Activated CD4-positive, alpha-beta T cell treated with anti-CD3 and anti-CD28 coated beads for 1 hour (primary cell): ENCODE data around the gene SULT1A1.
"Not testable (repeated sequence)": the region's sequence is repeated elsewhere in the genome, so short reads cannot be mapped to it uniquely, and the experiment has no call there.

Experiments
- DNase-seq: peaks from one replicate; pipeline ENCODE4 v3.0.0-alpha.2; 2020

SULT1A1 gene

DNA sequence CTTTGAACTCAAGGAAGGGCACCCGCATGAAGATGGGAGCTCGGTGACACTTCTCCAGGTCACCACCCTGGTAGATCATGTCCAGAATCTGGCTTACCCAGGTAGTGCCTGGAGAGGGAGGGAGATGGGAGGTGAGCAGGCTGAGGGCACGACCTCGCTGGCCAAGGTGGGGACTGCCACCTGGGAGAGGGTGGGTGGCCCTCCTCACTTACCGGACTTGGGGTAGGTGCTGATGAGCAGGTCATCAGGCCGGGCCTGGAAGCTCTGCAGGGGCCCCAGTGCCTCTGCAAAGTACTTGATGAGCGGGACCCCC is 1.4 kb downstream of the SULT1A1 start:
- not testable (repeated sequence) for DNase-seq

DNA sequence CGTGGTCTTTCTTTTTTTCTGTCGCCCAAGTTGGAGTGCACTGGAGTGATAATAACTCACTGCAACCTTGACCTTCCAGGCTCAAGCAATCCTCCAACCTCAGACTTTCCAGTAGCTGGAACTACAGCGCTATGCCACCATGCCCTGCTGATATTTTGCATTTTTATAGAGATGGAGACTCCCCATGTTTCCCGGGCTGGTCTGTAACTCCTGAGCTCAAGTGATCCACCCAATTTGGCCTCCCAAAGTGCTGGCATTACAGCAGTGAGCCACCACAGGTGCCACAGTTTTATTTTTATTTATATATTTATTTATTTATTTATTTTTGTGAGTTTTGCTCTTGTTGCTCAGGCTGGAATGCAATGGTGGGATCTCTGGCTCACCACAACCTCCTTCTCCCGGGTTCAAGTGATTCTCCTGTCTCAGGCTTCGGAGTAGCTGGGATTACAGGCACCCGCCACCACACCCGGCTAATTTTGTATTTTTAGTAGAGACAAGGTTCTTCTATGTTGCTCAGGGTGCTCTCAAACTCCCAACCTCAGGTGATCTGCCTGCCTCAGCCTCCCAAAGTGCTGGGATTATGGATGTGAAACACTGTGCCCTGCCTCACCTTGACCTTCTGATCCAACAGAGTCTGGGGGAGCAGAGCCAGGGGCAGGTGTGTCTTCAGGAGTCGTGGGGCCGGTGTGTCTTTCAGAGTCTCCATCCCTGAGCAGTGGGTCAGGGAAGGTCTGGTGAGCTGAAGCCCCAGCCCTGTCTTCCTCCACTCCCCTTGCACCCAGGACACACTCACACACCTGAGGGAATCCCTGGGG is 2.0 kb downstream of the SULT1A1 start:
- DNase-seq, result not testable (repeated sequence)

DNA sequence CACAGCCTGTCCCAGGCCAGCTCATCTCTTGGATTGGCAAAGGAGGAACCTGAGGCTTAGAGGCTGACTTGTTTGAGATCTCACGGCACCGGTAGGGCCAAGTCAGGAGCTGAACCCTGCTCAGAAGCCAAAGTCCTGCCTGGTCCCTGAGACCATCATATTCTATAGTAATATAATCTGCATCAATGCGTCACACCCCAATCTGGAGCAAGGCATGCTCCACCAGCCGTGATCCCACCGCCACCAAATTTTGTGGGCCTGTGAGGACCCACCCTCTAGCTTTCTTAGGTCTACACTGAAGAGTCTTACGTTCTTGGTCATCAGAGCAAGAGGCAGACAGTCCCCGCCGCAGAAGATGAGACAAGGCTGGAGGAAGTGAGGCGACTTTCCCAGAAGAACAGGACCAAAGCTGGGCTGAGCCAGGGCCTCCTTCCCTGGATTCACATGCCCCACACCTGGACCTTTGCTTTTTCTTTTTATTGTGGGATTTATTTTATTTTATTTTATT is 2.7 kb downstream of the SULT1A1 start:
- no peak for DNase-seq

DNA sequence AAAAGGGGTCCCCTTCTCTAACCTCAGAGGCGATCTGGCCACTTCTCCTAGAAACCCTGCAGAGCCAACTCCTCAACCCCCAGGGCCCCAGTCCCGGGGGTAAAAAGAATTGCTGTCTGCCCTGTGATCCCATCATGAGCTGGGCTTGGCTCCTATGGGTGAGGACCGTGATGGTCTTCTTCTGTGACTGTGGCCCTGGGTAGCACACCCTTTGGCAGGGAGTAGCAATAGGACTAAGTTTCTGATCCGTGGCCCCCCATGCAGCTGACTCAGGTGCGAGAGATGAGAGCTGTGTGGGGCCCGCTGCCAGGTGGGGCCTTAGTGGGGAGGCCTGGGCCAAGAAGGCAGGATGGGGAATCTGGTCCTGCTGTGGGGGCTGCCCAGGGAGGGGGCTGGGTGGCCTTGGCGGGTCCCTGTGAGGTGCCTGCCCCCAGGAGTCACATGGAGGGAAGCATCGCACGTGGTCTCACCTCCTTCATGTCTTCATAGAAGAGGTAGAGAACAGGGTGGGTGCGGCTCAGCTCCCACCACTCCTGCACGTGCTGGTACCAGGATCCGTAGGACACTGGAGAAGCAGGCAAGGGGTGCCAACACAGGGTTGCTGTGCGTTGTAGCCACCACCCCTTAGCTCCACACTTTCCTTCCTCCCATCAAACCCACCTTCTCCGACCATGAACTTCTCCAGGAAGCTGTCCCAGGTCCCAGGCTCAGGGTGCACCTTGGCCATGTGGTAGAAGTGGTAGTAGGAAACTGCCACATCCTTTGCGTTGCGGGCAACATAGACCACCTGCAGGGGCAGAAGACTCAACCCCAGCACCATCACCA is 3.3 kb downstream of the SULT1A1 start:
- DNase-seq, result no peak

DNA sequence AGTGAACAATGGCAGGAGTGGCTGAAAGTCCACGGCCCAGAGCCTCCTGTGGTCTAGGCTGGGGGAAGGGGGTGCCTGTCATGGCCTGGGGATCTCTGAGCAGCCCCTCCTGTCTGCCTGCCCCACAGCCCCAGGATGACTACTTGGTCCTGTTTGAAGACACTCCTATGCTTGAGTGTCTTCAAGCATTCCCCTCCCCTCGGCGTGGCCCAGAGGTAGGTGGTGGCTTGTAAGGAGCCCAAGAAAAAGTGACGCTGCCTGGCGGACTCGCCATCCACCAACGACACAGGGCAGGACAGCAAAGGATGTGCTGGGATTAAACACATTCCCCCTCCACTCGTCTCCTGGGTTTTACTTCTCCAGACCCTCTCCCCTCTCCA is 5.7 kb downstream of the SULT1A1 start:
- DNase-seq, result no peak

DNA sequence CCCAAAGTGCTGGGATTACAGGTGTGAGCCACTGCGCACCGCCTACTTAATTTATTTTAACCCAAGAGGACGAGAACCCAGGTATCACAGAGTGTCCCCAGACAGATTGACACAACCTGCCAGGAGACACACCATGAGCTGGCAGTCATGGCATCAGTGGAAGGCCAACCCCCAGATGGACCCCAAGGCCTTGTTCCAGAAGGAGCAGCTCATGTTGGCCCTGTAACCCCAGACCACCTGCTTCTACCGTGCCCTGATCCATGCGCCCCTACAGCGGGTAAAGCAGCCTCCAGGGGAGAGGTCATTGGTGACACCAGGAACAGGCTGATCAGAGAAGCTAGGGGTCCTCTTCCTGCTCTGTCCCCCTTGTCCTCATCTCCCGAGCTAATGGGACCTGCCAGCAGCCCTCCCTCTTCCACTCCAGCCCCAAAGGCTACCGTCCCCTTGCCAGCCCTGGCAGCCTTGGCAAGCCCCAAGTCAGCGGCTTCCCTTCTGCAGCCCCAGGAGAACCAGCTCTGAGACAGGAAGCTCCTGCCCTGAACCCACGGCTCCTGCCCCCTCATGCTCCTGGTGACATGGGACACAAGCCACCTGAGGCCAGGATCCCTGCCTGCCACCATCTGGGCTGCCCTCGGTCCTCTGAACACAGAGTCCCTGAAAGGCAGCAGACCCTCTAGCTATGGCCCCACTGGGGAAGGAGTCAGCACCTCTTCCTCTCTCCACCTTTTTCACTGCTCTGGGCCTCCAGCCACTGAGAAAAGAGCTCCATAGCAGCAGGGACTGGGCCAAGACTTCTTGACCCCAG is 6.3 kb downstream of the SULT1A1 start:
- DNase-seq, result no peak

DNA sequence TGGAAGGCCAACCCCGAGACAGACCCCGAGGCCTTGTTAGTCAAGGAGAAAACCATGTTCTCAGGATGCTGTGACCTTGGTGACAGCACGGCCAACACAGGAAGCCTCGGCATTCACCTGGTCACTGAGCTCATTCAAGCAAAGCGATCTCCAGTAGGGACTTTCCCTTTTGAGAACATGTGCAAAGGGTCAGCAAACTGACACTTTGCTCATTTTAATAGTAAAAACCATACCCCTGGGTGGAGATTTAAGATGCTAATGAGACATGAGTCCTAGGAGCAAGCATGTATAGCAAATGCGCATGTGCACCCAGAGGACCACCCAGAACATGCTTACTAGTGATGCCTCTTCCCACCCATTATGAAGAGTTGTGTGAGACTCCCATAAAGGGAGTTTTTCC is 7.3 kb downstream of the SULT1A1 start:
- no peak for DNase-seq

DNA sequence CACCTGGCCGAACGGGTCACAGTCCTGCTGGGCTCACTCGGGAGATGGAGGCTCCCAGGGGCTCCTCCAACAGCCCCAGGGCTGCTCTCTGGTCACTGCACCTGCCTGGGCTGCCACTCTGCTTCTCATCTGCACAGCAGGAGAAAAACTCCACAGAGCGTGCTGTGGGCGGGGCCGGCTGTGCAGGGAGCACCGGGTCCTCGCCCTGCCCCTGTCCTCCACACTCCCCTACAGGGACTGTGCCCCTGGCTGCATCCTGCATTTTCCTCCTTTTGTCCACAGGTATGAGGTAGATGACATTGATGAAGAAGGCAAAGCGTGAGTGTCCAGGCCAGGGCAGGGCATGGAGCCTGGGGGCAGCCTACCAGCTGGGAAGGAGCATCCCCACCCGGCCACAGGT is 7.8 kb downstream of the SULT1A1 start:
- not testable (repeated sequence) for DNase-seq

DNA sequence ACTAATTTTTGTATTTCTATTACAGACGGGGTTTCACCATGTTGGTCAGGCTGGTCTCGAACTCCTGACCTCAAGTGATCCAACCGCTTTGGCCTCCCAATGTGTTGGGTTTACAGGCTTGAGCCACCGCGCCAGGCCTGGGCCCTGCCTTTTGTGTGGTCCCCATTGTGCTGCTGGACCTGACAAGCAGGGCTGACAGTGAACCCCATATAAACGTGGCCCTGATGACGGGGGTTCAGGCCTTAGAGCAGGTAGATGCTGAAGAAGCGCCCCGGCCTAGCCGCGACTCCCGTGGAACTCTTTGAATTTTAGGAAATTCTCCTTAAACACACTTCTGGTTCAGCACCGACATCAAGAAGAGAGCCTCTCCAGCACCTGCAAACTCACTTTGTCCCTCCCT is 8.3 kb downstream of the SULT1A1 start:
- not testable (repeated sequence) for DNase-seq

DNA sequence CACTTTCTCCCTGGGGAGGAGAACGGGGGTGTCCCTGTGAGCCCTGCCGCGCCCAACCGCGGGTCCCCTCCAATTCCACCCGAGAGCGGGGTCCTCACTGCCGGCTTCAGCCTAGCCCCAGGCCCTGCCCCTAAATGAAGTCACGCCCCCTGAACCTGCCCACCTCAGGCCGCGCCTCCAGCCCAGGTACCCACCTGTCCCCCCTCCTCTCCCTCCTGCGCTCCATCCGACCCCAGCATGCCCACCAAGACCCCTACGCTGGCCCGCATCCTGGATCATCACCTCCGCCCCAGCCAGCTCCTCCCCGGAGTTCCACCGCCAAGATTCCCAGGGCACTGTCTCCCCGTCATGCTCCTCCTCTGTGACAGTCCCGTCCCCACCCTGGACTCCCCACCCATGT is 8.9 kb downstream of the SULT1A1 start:
- DNase-seq, result not testable (repeated sequence)

DNA sequence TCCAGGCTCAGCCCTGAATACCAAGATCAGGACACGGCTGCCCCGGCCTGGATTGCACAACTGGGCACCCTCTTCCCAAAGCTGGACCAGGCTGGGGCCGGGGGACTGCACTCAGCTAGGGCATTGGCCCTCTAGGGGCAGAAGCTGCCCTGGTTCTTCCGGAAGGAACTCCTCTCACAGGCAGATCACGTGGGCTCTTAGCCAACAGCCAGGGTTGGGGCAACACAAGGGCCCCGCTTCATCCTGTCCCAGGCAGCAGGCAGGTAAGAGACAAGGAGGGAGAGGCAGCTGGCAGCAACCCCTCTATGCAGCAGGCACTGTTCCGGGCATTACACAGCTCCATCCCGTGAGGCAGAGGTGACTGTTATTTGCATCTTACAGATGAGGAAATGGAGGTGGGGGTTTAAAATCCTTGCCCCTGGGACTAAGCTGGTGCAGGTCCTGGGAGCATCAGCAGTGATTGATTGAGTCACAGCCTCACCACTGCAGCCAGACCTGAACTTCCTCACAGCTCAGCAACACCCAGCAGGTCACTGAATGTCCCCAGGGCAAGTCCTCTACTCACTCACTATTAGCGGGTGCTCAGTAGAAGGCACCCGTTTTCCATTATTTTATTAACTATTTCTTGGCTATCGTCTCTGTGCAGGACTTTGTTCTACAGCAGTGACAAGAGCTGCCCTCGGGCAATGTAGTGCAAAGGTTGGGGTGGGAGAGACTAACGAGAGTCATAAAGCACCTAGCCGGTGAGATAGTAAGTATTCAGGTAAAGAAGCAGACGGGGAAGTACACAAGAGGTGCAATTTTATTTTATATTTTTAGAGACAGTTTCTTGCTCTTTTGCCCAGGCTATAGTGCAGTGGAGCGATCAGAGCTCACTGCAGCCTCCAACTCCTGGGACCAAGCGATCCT is 10.2 kb downstream of the SULT1A1 start:
- not testable (repeated sequence) for DNase-seq

DNA sequence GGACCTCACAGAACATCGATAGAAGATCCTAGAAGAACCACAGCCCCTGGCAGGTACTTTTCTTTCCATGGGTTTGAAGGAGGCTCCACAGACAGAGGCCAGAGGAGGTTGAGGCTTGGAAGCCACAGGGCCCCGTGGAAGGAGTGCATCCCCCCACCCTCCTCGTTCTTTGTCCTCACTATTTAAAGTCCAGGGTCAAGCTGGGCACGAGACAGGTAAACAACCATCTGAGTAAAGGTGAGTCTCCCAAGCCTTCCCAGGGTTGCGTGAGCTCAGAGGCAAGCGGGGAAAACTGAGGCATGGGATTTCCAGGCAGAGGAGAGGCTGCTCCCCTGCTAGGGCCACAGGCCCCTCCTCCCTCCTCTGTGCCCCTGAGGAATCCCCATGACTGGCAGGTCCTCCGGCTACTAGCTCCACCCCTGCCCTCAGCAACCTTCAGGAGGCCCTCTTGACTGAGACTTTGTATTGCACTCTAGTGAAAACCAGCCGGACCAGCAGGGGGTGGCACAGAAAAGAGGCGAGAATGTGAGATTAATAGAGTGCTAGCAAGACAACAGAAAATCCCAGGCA is 12.1 kb downstream of the SULT1A1 start:
- DNase-seq, result no peak

DNA sequence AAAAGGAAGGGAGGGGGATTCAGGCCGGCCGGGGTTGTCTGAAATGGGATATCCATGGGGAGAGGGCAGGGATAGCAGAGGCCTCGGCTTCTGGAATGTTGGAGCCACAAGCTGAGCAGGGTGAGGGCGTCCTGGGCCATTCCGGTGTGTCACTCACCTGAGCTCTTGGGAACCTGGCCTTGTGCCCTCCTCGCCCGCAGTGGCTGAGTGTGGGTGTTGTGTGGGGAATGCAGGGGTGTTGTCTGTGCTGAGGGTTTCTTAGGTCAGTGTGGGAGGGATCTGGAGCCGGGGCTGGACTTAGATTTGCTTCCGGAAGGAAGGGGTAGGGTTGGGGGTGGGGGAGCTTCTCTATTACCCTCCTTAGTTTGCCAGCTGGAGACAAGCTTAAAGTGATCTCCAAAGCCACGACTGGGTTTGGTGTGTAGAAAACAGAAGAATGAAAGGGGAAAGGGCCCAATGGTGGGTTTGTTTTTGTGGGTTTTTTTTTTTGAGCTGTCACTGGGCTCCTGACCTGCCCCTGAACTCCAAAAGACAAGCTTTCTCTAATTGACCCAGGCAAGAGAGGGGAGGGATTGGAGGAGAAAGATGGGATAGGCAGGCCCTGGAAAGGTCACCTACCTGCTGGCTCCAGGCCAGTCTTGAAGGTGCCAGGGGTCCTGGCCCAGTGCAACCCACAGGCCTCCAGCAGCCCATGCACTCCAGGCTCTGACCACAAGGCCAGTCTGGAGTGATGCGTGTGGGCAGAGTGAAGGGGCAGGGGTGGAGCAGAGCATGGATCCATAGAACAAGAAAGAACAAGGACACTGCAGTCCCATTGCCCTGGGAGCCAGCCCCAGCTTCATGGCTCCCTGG is 12.8 kb downstream of the SULT1A1 start, which contains the start of gene SULT1A2:
TSS of gene SULT1A2 (minus strand) at position 211 of the 852 bp plus-strand sequence. CDS start 1,120 bp downstream, outside the sequence.
- DNase-seq, result no peak

DNA sequence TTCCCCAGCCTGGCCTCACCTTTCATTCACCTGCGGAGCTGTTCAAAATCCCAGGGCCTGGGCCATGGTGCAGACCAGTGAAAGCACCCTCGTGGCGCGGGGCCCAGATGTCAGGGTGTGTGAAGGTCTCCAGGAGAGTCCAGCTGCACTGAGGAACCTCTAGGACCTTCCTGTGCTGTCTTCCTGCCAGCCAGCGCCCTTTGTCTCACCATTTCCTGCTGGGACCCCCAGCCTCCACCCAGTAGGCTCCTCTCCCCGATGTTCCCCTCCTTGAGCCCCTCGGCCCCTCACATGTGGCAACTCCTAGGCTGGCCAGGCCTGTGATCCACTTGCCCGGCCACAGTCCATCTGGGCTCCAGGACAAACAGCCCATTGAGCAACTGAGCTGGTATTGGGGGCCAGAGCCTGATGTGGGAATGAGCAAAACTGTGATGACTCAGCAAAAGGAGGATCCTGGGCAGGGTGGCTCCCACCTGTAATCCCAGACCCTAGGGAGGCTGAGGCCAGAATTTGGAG is 13.7 kb downstream of the SULT1A1 start:
- no peak for DNase-seq

DNA sequence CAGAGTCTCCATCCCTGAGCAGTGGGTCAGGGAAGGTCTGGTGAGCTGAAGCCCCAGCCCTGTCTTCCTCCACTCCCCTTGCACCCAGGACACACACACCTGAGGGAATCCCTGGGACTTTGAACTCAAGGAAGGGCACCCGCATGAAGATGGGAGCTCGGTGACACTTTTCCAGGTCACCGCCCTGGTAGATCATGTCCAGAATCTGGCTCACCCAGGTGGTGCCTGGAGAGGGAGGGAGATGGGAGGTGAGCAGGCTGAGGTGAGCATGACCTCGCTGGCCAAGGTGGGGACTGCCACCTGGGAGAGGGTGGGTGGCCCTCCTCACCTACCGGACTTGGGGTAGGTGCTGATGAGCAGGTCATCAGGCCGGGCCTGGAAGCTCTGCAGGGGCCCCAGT is 14.4 kb downstream of the SULT1A1 start:
- DNase-seq, result not testable (repeated sequence)

DNA sequence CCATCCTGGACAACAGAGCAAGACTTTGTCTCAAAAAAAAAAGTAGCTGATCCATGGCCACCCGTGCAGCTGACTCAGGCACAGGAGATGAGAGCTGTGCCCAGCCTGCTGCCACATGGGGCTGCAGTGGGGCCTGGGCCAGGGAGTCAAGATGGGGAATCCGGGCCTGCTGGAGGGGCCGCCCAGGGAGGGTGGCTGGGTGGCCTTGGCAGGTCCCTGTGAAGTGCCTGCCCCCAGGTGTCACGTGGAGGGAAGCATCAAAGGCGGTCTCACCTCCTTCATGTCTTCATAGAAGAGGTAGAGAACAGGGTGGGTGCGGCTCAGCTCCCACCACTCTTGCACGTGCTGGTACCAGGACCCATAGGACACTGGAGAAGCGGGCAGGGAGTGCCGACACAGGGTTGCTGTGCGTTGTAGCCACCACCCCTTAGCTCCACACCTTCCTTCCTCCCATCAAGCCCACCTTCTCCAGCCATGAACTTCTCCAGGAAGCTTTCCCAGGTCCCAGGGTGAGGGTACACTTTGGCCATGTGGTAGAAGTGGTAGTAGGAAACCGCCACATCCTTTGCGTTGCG is 16.8 kb downstream of the SULT1A1 start:
- no peak for DNase-seq

DNA sequence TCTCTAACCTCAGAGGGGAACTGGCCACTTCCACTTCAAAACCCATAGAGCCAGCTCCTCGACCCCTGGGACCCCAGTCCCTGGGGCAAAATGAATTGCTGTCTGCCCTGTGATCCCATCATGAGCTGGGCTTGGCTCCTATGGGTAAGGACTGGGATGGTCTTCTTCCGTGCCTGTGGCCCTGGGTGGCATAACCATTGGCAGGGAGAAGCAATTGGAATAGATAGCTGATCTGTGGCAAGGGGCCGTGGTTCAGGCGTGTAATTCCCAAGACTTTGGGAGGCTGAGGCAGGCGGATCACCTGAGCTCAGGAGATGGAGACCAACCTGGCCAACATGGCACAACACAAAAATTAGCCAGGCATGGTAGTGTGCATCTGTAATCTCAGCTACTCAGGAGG is 17.3 kb downstream of the SULT1A1 start:
- DNase-seq, result no peak

DNA sequence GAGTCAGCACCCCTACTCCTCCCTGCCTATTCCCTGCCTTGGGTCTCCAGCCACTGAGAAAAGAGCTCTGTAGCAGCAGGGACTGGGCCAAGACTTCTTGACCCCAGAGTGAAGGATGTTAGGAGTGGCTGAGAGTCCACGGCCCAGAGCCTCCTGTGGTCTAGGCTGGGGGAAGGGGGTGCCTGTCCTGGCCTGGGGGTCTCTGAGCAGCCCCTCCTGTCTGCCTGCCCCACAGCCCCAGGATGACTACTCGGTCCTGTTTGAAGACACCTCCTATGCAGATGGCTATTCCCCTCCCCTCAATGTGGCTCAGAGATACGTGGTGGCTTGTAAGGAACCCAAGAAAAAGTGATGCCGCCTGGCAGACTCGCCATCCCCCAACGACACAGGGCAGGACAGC is 18.5 kb downstream of the SULT1A1 start:
- DNase-seq, result no peak

DNA sequence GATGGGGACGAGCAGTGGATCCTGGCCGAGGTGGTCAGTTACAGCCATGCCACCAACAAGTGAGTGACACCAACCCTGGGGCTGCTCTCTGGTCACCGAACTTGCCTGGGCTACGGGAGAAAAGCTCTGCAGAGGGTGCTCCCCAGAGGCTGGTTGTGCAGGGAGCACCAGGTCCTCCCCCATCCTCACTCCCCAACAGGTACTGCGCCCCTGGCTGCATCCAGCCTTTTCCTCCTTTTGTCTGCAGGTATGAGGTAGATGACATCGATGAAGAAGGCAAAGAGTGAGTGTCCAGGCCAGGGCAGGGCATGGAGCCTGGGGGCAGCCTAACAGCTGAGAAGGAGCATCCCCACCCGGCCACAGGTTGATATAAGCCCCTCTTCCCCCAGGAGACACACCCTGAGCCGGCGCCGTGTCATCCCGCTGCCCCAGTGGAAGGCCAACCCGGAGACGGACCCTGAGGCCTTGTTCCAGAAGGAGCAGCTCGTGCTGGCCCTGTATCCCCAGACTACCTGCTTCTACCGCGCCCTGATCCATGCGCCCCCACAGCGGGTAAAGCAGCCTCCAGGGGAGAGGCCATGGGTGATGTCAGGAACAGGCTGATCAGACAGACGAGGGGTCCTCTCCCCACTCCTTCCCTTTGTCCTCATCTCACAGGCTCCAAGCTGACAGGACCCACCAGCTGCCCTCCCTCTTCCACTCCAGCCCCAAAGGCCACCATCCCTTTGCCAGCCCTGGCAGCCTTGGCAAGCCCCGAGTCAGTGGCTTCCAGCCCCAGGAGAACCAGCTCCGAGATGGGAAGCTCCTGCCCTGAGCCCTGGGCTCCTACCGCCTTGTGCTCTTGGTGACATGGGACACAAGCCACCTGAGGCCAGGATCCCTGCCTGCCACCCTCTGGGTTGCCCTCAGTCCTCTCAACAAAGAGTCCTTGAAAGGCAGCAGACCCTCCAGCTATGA is 19.2 kb downstream of the SULT1A1 start:
- no peak for DNase-seq
